GM13976 (cell line): ENCODE measurements around the gene GRIK2.

ENCODE experiments used
- DNase-seq: peaks from one replicate; pipeline ENCODE4 v3.0.0; 2012; ENCODE audit warnings: low spot score
- CTCF ChIP-seq: IDR thresholded peaks from 2 replicates; pipeline ENCODE4 v1.5.1; 2012; ENCODE audit warnings: borderline replicate concordance, mild to moderate bottlenecking; ENCODE audit not compliant: insufficient read depth; ENCODE audit errors: extremely low read depth, missing control alignments, control extremely low read depth
- in situ Hi-C: fragments of 300-500 bp; cut with MboI; formaldehyde crosslinking; loops from one replicate; pipeline ENCODE4 v1.12.0; 2022; ENCODE audit warnings: low sequenced_read_pairs, mixed read lengths, inconsistent platforms; ENCODE audit not compliant: unreplicated experiment

Gene GRIK2

GRCh38 chr6:101683884-101684283, 290.4 kb downstream of the GRIK2 start:
- DNase-seq, result no peak
- TF ChIP-seq CTCF, result no peak
- in situ Hi-C loops, result no loop called here

- no peak for DNase-seq
- in situ Hi-C loops, result no loop called here
- no peak for TF ChIP-seq CTCF
Measured at GRCh38 chr6:101686653-101687052, 293.1 kb downstream of the GRIK2 start.

- TF ChIP-seq CTCF, result no peak
- in situ Hi-C loops, result no loop called here
- DNase-seq, result no peak
Measured at GRCh38 chr6:101689156-101689555, 295.6 kb downstream of the GRIK2 start.

GRCh38 chr6:101689695-101690094, 296.2 kb downstream of the GRIK2 start:
- no peak for TF ChIP-seq CTCF
- no peak for DNase-seq
- in situ Hi-C loops, result no loop called here

GRCh38 chr6:101700655-101701054, 307.1 kb downstream of the GRIK2 start:
- no peak for DNase-seq
- in situ Hi-C loops, result no loop called here
- TF ChIP-seq CTCF, result no peak

- in situ Hi-C loops, result no loop called here
- no peak for DNase-seq
- TF ChIP-seq CTCF, result no peak
Measured at GRCh38 chr6:101703311-101703710, 309.8 kb downstream of the GRIK2 start.

GRCh38 chr6:101705866-101706265, 312.4 kb downstream of the GRIK2 start:
- in situ Hi-C loops, result no loop called here
- no peak for TF ChIP-seq CTCF
- no peak for DNase-seq
